HepG2 (cell line): ENCODE data around the gene DRAXIN. TPM values are rescaled to one million over a fixed set of nuclear protein-coding genes. Genes with fewer than 3 reads are reported as not detected.

Experiments used
- ATF1 ChIP-seq: IDR thresholded peaks from 2 replicates; pipeline ENCODE4 v1.6.1; 2016; ENCODE audit warnings: mild to moderate bottlenecking, control low read depth
- LCORL ChIP-seq, 2 experiments: fragments of 450-650 bp in 1 of 2; sonication (generic) in 1 of 2; formaldehyde crosslinking in 1 of 2; IDR thresholded peaks; 2 replicates each; pipeline versions ENCODE4 v1.5.0 to v1.6.1; 2017 to 2020; ENCODE audit warnings: antibody characterized with exemption in 1 of 2, missing genetic modification reagents in 1 of 2
- MIER2 ChIP-seq: IDR thresholded peaks from 2 replicates; pipeline ENCODE4 v1.6.1; 2016; ENCODE audit warnings: missing biosample characterization, missing genetic modification reagents
- PITX1 ChIP-seq: sonication (generic); formaldehyde crosslinking; IDR thresholded peaks from 2 replicates; pipeline ENCODE4 v1.5.1; 2020; ENCODE audit warnings: mild to moderate bottlenecking, missing genetic modification reagents
- REPIN1 ChIP-seq: sonication (generic); formaldehyde crosslinking; IDR thresholded peaks from 2 replicates; pipeline ENCODE4 v1.8.0; 2022; ENCODE audit warnings: missing genetic modification reagents, low read depth, mild to moderate bottlenecking, borderline replicate concordance
- RXRB ChIP-seq: IDR thresholded peaks from 2 replicates; pipeline ENCODE4 v1.6.1; 2016; ENCODE audit warnings: borderline replicate concordance, missing genetic modification reagents, missing compliant biosample characterization
- SYNCRIP ChIP-seq: fragments of 200-400 bp; formaldehyde crosslinking; IDR thresholded peaks from 2 replicates; pipeline ENCODE4 v1.6.1; 2018; ENCODE audit warnings: mild to moderate bottlenecking, low read depth, low read length; ENCODE audit not compliant: insufficient read depth
- TAF15 ChIP-seq: fragments of 200-400 bp; formaldehyde crosslinking; IDR thresholded peaks from one replicate; pipeline ENCODE4 v1.6.1; 2018; ENCODE audit warnings: mild to moderate bottlenecking, low read depth, low read length; ENCODE audit not compliant: poor library complexity, severe bottlenecking
- THAP7 ChIP-seq: sonication (generic); formaldehyde crosslinking; IDR thresholded peaks from 2 replicates; pipeline ENCODE4 v1.8.1; 2023; ENCODE audit warnings: mild to moderate bottlenecking, missing genetic modification reagents
- TSC22D2 ChIP-seq: sonication (generic); formaldehyde crosslinking; IDR thresholded peaks from 2 replicates; pipeline ENCODE4 v1.5.1; 2020; ENCODE audit warnings: missing genetic modification reagents, mild to moderate bottlenecking, borderline replicate concordance
- ZBTB14 ChIP-seq: sonication (generic); formaldehyde crosslinking; IDR thresholded peaks from 2 replicates; pipeline ENCODE4 v1.4.0; 2020; ENCODE audit warnings: missing genetic modification reagents
- ZBTB2 ChIP-seq: sonication (generic); formaldehyde crosslinking; IDR thresholded peaks from 2 replicates; pipeline ENCODE4 v1.8.0; 2022; ENCODE audit warnings: low read depth, missing genetic modification reagents
- ZKSCAN5 ChIP-seq: sonication (generic); formaldehyde crosslinking; IDR thresholded peaks from 2 replicates; pipeline ENCODE4 v1.5.1; 2020; ENCODE audit warnings: mild to moderate bottlenecking, missing genetic modification reagents
- ZMYM2 ChIP-seq: sonication (generic); formaldehyde crosslinking; IDR thresholded peaks from 2 replicates; pipeline ENCODE4 v1.8.0; 2022; ENCODE audit warnings: mild to moderate bottlenecking, missing genetic modification reagents
- ZNF232 ChIP-seq: sonication (generic); formaldehyde crosslinking; IDR thresholded peaks from 2 replicates; pipeline ENCODE4 v1.4.0; 2020; ENCODE audit warnings: missing genetic modification reagents, borderline replicate concordance
- ZNF564 ChIP-seq: sonication (generic); formaldehyde crosslinking; IDR thresholded peaks from 2 replicates; pipeline ENCODE4 v1.8.1; 2023; ENCODE audit warnings: mild to moderate bottlenecking, missing genetic modification reagents
- ZNF713 ChIP-seq: sonication (generic); formaldehyde crosslinking; IDR thresholded peaks from 2 replicates; pipeline ENCODE4 v1.4.0; 2020; ENCODE audit warnings: mild to moderate bottlenecking, missing genetic modification reagents
- ZNF777 ChIP-seq: sonication (generic); formaldehyde crosslinking; IDR thresholded peaks from 2 replicates; pipeline ENCODE4 v1.4.0; 2020; ENCODE audit warnings: missing genetic modification reagents
- polyA plus RNA-seq, 8 experiments: library from polyadenylated mRNA; depleted of rRNA in 3 of 8; stranded (reverse) in 7 of 8; unstranded in 1 of 8; fragments of >200 nt; fragmentation: Illumina TruSeq in 4 of 8; extraction: Trizol in 4 of 8; gene quantifications; 2 replicates each; pipeline versions ENCODE4 v1.2.1 to v1.2.3, GENCODE V29; 2011 to 2016; ENCODE audit warnings: low read depth in 4 of 8, missing spikeins in 1 of 8, mixed read lengths in 1 of 8; ENCODE audit not compliant: insufficient read depth in 1 of 8
- total RNA-seq, 5 experiments: library from RNA; depleted of rRNA; stranded (reverse); fragments of >200 nt; fragmentation: Illumina TruSeq; extraction: Trizol; gene quantifications; 2 replicates each; pipeline ENCODE4 v1.2.3, GENCODE V29; 2016; ENCODE audit warnings: low read depth in 1 of 5
- TF ChIP-seq, protein P1 (sequence below), 2 experiments: sonication (generic) in 1 of 2; formaldehyde crosslinking in 1 of 2; IDR thresholded peaks; 2 replicates each; pipeline versions ENCODE4 v1.4.0 to v1.6.1; 2018 to 2020; ENCODE audit warnings: missing genetic modification reagents in 2 of 2, borderline replicate concordance in 1 of 2, low read depth in 1 of 2, mild to moderate bottlenecking in 1 of 2, missing biosample characterization in 1 of 2
- TF ChIP-seq, protein P2 (sequence below): sonication (generic); formaldehyde crosslinking; IDR thresholded peaks from 2 replicates; pipeline ENCODE4 v1.4.0; 2020; ENCODE audit warnings: mild to moderate bottlenecking, missing genetic modification reagents, borderline replicate concordance
- TF ChIP-seq, protein P3 (sequence below): sonication (generic); formaldehyde crosslinking; IDR thresholded peaks from 2 replicates; pipeline ENCODE4 v1.4.0; 2020; ENCODE audit warnings: missing genetic modification reagents

The DRAXIN gene
- total and polyA plus RNA-seq, 2 of the 13 experiments (the other 11 are each of a cell fraction or from before 2014, with no cell fraction given), result 0.02 TPM; not detected in 1

DNA sequence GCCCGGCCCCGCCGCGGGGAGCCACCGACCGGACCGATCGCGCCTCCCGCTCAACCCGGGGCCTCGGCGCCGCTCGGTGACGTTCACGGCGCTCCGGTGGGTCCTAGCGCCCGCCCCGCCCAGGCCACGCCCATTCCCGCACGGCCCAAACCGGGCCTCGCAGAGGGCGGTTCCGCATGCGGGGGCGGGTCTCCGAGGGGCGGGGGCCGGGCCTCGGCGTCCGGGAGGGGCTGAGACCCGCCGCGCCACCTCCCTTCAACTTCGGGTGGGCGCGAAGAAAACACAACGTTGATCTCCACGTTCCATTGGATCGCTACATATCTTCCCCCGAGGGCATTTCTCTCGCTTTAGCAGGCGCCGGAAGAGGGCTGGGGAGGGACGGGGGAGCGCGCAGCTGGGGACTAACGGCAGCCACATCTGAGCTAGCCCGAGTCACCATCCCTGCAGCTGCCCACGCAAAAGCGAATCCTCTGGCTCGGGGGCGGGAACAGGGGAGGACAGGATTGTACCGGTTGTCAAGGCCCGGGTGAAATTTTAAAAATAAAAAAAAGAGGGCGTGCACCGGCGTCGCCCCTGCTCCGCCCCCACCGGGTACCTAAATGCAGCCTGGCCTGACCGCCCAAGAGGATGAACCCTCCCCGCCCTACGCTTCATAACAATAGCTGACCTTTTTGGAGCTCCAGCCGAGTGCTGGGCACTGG is 10.3 kb upstream of the DRAXIN start, which contains the start of gene MAD2L2 (continued):
- TF ChIP-seq THAP7 (CRISPR knock-in tag) (no peak), MIER2 (CRISPR knock-in tag) (no peak), ZBTB2 (CRISPR knock-in tag) (peak; percentile 95), ZBTB14 (CRISPR knock-in tag) (no peak), ZMYM2 (CRISPR knock-in tag) (no peak), REPIN1 (CRISPR knock-in tag) (peak; percentile 78; the same call in 1 of the 2 replicates), LCORL (IDR thresholded peaks at IDR 0.05) (no peak), LCORL (CRISPR knock-in tag; IDR thresholded peaks at IDR 0.05) (peak; percentile 78), SYNCRIP (no peak), ZNF713 (CRISPR knock-in tag) (no peak), ATF1 (CRISPR knock-in tag) (no peak), ZNF777 (no peak; the same call in 1 of the 2 replicates), TAF15 (peak; percentile 28), PITX1 (CRISPR knock-in tag) (no peak), ZKSCAN5 (CRISPR knock-in tag) (no peak), RXRB (CRISPR knock-in tag) (no peak), TSC22D2 (no peak), ZNF232 (CRISPR knock-in tag) (no peak), ZNF564 (0 out of 2 replicates have a peak, but pooled peaks have one; percentile 26)
- TF ChIP-seq, protein P1, sequence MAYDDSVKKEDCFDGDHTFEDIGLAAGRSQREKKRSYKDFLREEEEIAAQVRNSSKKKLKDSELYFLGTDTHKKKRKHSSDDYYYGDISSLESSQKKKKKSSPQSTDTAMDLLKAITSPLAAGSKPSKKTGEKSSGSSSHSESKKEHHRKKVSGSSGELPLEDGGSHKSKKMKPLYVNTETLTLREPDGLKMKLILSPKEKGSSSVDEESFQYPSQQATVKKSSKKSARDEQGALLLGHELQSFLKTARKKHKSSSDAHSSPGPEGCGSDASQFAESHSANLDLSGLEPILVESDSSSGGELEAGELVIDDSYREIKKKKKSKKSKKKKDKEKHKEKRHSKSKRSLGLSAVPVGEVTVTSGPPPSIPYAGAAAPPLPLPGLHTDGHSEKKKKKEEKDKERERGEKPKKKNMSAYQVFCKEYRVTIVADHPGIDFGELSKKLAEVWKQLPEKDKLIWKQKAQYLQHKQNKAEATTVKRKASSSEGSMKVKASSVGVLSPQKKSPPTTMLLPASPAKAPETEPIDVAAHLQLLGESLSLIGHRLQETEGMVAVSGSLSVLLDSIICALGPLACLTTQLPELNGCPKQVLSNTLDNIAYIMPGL (CRISPR knock-in tag; IDR thresholded peaks at IDR 0.05; ENCODE audit: borderline replicate concordance in 1 of 2, low read depth in 1 of 2), result peak in 1 of 2 experiments; percentile 73; a peak in 1 of 4 replicates
- TF ChIP-seq, protein P2, sequence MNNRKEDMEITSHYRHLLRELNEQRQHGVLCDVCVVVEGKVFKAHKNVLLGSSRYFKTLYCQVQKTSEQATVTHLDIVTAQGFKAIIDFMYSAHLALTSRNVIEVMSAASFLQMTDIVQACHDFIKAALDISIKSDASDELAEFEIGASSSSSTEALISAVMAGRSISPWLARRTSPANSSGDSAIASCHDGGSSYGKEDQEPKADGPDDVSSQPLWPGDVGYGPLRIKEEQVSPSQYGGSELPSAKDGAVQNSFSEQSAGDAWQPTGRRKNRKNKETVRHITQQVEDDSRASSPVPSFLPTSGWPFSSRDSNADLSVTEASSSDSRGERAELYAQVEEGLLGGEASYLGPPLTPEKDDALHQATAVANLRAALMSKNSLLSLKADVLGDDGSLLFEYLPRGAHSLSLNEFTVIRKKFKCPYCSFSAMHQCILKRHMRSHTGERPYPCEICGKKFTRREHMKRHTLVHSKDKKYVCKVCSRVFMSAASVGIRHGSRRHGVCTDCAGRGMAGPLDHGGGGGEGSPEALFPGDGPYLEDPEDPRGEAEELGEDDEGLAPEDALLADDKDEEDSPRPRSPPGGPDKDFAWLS (CRISPR knock-in tag), result no peak
- TF ChIP-seq, protein P3, sequence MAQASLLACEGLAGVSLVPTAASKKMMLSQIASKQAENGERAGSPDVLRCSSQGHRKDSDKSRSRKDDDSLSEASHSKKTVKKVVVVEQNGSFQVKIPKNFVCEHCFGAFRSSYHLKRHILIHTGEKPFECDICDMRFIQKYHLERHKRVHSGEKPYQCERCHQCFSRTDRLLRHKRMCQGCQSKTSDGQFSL, result no peak
